GM11168 (cell line): Measurements from ENCODE around the gene SLC22A23.

ENCODE experiments used
- in situ Hi-C: fragments of 300-500 bp; cut with MboI; formaldehyde crosslinking; loops from one replicate; pipeline ENCODE4 v1.12.0; 2022; ENCODE audit warnings: low sequenced_read_pairs; ENCODE audit not compliant: unreplicated experiment

Gene SLC22A23

DNA sequence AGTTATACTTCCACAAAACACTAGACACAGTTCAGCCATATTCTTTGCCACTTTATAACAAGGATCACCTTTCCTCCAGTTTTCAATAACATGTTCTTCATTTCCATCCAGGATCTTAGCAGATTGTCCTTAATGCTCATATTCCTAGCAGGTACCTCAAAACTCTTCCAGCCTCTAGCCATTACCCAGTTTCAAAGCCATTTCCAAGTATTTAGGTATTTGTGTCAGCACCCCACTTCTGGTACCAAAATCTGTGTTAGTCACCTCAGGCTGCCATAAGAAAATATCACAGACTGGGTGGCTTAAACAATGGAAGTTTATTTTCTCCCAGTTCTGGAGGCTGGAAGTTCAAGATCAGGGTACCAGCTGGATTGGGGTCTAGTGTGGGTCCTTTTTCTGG lies 23.2 kb upstream of the SLC22A23 start:
- in situ Hi-C loops = no loop called here

- in situ Hi-C loops = loop anchor here (25.0 kb wide), 1 partner anchor 186 kb away; no protein-coding TSS in a partner anchor
Observed at GRCh38 chr6:3473773-3474172, 16.9 kb upstream of the SLC22A23 start.

DNA sequence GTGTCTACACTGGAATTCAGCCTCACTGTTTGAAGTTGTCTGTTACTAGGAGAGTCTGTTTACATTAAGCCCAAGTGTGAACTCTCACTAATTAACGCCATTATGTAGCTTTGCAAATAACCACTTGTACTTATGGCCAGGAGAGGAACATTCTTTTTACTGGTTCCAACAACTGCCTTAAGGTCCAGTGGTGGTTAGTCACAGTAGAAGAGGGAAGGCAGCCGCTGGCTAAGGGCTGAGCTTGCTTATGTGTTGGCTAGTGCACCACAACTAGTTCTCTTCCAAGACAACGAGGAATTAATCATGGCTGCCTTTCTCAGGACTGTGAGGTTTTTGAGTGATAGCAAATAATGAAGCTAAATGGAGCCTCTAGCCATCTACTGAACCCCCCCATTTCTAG lies 14.9 kb upstream of the SLC22A23 start:
- in situ Hi-C loops = loop anchor here (25.0 kb wide), 1 partner anchor 184 kb away; no protein-coding TSS in a partner anchor

- in situ Hi-C loops = loop anchor here (25.0 kb wide), 1 partner anchor 184 kb away; no protein-coding TSS in a partner anchor
Observed at GRCh38 chr6:3471286-3471685, 14.4 kb upstream of the SLC22A23 start.

DNA sequence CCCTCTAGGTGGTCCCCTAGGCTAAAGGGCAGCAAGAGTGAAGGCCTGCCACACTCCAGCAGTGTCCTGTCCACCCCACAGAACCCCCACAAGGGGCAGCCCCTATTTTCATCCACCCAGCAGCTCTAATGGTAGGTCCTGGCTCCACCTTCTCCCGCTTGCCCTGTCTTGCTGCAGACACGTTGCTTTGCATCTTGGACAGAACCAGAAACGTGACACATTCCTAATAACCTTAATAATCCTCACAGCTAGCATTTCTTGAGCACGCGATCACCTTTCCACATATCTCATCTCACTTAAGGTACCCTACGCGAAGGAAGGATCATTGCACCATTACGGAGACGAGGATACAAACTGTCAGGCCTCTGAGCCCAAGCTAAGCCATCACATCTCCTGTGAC lies 11.7 kb upstream of the SLC22A23 start:
- in situ Hi-C loops = loop anchor here (25.0 kb wide), 1 partner anchor 181 kb away; no protein-coding TSS in a partner anchor

GRCh38 chr6:3467996-3468395 lies 11.1 kb upstream of the SLC22A23 start:
- in situ Hi-C loops = loop anchor here (25.0 kb wide), 1 partner anchor 181 kb away; no protein-coding TSS in a partner anchor

GRCh38 chr6:3466488-3467219 lies 9.8 kb upstream of the SLC22A23 start:
- in situ Hi-C loops = loop anchor here (25.0 kb wide), 1 partner anchor 179 kb away; no protein-coding TSS in a partner anchor

- in situ Hi-C loops = loop anchor here (25.0 kb wide), 1 partner anchor 173 kb away; no protein-coding TSS in a partner anchor
Observed at GRCh38 chr6:3460253-3460652, 3.4 kb upstream of the SLC22A23 start.

- in situ Hi-C loops = loop anchor here (25.0 kb wide), 1 partner anchor 172 kb away; no protein-coding TSS in a partner anchor
Observed at GRCh38 chr6:3458706-3459421, 2.0 kb upstream of the SLC22A23 start.

DNA sequence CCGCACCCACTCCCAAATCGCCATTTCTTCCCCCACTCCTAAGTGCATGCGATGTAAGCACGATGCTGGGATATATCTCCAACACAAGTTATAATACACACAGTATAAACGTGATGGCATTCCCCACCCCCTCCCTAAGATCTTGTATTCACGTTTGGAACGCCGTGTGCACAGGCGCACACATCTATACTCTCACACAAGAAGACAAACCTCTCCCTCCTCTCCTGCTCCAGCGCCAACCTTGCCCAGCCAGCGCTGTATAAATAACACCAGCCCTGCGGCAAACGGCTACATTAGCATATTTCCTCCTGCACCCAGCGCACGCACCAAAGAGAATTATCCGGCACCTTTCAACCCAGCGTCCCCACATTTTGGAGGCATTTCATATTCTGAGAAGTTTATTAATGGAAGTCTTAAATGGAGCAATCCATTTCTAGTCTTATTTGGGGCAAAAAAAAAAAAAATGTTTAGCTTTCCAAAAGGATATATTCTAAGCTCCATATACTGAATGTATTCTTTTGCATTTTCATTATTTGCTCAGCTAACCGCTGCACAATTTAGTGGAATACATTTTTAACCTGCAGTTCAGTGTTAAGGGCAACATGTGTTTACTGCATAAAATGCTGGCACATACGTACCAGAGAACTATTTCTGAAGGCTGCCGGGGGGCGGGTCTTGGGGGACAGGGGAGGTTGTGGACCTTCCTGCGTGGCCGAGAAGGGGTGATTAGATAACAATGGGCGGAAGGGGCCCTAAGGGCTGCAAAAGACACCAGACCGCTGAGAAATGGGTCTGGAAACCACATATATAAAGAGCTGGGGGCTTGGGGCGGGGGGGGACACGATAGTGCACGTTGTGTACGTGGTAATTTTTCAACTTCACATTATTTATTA lies 1.1 kb upstream of the SLC22A23 start:
- in situ Hi-C loops = loop anchor here (25.0 kb wide), 1 partner anchor 171 kb away; no protein-coding TSS in a partner anchor

- in situ Hi-C loops = loop anchor here (25.0 kb wide), 1 partner anchor 169 kb away; no protein-coding TSS in a partner anchor
Observed at GRCh38 chr6:3456395-3456897, 404 bp downstream of the SLC22A23 start.

DNA sequence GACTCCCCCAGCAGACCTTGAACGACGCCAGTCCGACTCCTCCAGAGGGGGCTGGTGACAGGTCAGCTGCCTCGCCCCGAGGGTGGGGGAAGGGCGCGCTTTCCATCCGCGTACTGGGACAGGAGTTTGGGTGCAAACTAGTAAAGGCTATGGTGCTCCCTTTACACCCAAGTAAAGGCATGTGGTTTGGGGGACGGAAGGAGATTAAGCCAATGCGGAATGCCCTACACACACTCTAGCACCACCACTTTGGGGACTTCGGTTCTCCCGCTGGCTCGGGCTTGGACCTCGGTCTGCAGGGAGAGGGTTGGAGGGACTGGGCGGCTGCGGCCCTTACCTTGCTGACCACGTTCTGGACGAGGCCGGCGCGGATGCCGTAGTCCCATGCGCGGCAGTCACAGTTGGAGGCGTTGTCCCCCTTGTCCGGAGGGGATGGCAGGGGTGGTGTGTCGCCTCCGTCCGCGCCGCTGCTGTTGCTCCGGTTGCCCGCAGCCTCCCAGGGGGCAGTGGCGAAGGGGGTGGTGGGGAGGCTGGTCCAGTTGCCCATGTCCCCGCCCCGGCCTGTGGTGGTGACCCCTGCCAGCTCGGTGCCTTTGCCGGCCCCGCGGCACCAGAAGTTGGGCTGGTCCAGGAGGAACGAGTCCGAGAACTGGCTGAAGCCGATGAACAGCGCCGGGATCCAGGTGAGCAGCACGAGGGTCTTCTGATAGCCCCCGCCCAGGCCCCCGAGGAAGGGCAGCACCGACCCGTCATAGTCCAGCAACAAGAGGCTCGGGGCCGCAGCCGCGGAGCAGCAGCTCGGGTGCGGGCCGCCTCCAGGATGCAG lies 1.1 kb downstream of the SLC22A23 start:
- in situ Hi-C loops = loop anchor here (25.0 kb wide), 1 partner anchor 168 kb away; no protein-coding TSS in a partner anchor

- in situ Hi-C loops = loop anchor here (25.0 kb wide), 1 partner anchor 168 kb away; no protein-coding TSS in a partner anchor
Observed at GRCh38 chr6:3455147-3455568, 1.7 kb downstream of the SLC22A23 start.

GRCh38 chr6:3454273-3455010 lies 2.4 kb downstream of the SLC22A23 start:
- in situ Hi-C loops = loop anchor here (25.0 kb wide), 1 partner anchor 167 kb away; no protein-coding TSS in a partner anchor

GRCh38 chr6:3453413-3454272 lies 3.2 kb downstream of the SLC22A23 start:
- in situ Hi-C loops = loop anchor here (25.0 kb wide), 1 partner anchor 166 kb away; no protein-coding TSS in a partner anchor

GRCh38 chr6:3451498-3451897 lies 5.4 kb downstream of the SLC22A23 start:
- in situ Hi-C loops = loop anchor here (25.0 kb wide), 1 partner anchor 164 kb away; no protein-coding TSS in a partner anchor

GRCh38 chr6:3450888-3451287 lies 6.0 kb downstream of the SLC22A23 start:
- in situ Hi-C loops = loop anchor here (25.0 kb wide), 1 partner anchor 164 kb away; no protein-coding TSS in a partner anchor
